ENCODE data around the gene ADAM15.
A peak's percentile ranks its signal among the peaks of the same experiment; 100 is the strongest.

ADAM15 gene

GRCh38 chr1:155003766-155004351 lies 47.3 kb upstream of the ADAM15 start:
- TF ChIP-seq, protein P1, sequence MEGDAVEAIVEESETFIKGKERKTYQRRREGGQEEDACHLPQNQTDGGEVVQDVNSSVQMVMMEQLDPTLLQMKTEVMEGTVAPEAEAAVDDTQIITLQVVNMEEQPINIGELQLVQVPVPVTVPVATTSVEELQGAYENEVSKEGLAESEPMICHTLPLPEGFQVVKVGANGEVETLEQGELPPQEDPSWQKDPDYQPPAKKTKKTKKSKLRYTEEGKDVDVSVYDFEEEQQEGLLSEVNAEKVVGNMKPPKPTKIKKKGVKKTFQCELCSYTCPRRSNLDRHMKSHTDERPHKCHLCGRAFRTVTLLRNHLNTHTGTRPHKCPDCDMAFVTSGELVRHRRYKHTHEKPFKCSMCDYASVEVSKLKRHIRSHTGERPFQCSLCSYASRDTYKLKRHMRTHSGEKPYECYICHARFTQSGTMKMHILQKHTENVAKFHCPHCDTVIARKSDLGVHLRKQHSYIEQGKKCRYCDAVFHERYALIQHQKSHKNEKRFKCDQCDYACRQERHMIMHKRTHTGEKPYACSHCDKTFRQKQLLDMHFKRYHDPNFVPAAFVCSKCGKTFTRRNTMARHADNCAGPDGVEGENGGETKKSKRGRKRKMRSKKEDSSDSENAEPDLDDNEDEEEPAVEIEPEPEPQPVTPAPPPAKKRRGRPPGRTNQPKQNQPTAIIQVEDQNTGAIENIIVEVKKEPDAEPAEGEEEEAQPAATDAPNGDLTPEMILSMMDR (IDR thresholded peaks at IDR 0.05), result no peak
- TF ChIP-seq ZFX (IDR thresholded peaks at IDR 0.05; ENCODE audit: borderline replicate concordance), result no peak
- H3K27ac ChIP-seq, result peak overlapping the region; percentile 98

DNA sequence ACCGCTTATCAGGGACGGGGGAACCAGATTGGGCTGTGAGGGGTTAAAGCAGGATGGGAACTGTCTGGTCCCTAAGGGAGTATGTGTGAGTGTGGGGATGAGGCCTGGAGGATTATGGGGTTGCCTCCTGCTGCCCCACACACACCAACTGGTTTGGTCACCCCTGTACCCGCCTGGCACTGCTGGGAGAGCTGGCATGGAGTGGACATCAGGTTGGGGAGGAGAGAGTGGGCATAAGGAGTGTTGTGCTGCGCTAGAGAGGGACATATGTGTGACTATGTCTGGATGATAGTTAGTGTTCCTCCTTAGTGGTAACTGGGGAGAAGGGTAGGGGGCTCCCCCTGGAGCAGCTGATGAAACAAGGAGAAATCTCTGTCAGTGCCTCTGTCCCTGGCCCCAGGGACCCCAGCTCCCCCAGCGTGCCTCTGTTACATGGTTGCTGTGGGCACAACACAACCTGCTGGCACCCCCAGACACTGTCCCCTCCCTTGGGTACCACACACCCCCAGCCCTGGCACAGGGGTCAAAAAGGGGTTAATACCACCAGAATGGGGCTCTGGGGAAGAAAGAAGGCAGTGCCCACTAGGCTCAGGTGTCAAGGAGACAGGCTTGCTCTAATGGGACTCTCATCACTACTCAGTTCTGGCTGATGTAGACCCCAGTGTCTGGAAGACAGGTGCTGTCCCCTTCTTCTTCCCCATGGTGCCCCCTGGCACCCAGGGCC lies 46.6 kb upstream of the ADAM15 start:
- TF ChIP-seq, protein P1 (IDR thresholded peaks at IDR 0.05), result no peak
- no peak for TF ChIP-seq ZFX (IDR thresholded peaks at IDR 0.05; ENCODE audit: borderline replicate concordance)
- H3K27ac ChIP-seq, result peak overlapping the region; percentile 98

DNA sequence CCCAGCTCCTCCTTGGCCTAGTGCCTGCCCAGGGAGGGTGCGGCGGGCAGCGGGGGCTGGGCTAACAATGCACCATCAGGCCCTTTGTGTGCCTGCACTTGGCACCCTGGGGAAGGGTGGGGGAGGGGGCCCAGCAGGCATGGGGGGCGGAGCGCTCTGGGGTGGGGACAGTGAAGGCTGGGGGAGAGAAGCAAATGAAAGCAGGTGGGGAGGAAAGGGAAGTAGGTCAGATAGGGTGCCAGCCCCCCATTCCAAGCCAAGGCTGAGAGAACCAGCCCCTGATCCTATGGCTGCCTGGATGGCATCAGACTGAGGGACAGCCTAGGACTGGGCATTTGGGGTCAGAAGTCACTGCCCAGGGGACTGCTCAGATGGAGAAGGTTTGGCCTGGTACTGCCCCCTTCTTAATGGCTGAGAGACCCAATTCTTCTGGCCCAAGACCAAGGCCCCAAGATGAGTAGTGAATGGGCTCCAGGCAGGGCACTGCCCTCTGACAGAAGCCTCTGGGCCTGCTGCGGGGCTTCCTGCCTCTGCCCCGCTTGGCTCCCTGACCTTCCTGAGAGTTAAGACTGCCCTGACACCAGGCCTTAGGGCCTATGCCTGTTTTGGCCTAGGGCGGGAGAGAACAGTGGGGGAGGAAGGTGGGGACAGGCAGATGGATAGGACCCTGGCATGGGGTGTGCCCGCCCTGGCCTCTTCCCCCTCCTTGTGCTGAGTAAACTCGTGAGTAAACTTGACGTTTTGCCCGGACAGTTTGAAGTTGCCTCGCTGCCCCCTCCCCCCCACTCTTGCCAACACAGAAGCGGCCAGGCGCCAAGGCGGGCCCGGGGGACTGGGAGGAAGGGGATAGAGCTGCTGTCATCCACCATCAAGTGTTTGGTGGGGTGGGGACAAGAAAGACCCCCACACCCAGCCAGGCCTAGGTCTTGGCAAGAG lies 45.8 kb upstream of the ADAM15 start:
- peak overlapping the region; percentile 98 for H3K27ac ChIP-seq
- no peak for TF ChIP-seq ZFX (IDR thresholded peaks at IDR 0.05; ENCODE audit: borderline replicate concordance)
- TF ChIP-seq, protein P1 (IDR thresholded peaks at IDR 0.05), result no peak

GRCh38 chr1:155006601-155007101 lies 44.5 kb upstream of the ADAM15 start:
- peak overlapping the region; percentile 98 for H3K27ac ChIP-seq
- TF ChIP-seq, protein P1 (IDR thresholded peaks at IDR 0.05), result no peak
- no peak for TF ChIP-seq ZFX (IDR thresholded peaks at IDR 0.05; ENCODE audit: borderline replicate concordance)

- peak overlapping the region; percentile 98 for H3K27ac ChIP-seq
- TF ChIP-seq ZFX (IDR thresholded peaks at IDR 0.05; ENCODE audit: borderline replicate concordance), result no peak
- TF ChIP-seq, protein P1 (IDR thresholded peaks at IDR 0.05), result no peak
Measured at GRCh38 chr1:155007251-155007828, 43.8 kb upstream of the ADAM15 start.

DNA sequence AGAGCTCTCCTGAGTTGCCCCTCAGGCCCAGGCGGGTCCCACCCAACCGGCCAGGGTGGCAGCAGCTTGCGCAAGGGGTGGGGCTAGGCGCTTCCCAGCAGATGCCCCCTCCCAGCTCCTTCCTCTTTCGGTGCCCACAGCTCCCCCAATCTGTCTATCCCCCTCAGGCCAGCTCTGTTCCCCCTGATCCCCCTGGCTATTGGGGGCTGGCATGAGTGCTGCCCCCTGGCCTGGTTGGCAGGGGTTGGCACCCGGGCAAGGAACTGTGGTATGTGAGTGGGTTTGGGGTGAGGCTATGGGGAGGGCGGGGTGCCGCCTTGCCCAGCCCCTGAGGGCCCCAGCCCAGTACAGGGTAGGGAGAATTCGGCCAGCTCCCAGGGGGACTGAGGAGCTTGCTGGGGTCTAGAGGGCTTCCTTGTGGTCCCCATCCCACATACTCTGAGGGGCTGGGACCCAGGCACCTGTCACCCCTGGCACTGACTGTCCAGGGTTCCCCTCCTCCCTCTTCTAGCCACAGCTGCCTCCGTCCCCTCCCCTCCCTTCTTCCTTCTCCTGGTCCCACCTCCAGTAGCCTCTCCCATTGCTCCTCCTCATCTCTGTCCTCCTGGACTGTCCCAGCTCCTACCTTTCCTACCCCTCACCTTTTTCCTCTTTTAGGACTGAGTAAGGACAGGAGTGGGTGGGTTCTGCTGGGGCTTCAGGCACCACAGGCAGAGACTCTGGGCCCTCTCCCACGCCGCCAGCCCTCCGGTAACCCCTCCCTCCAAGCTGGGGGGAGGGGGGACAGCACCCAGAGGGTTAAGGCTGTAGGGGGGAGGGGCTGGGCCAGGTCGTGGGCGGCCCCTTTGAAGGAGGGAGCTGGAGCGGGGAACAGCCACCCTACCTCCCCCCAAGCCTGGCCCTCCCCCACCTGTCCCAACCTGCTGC lies 42.8 kb upstream of the ADAM15 start:
- TF ChIP-seq, protein P1 (IDR thresholded peaks at IDR 0.05), result no peak
- no peak for TF ChIP-seq ZFX (IDR thresholded peaks at IDR 0.05; ENCODE audit: borderline replicate concordance)
- H3K27ac ChIP-seq, result peak overlapping the region; percentile 98

All from 22Rv1 (cell line).